H9 (cell line): Measurements from ENCODE around the gene MYRIP. TPM values are rescaled to one million over a fixed set of nuclear protein-coding genes. Genes with fewer than 3 reads are reported as not detected.

Source experiments
- DNase-seq: peaks from one replicate; pipeline ENCODE4 v3.0.0-alpha.2; 2017
- H2AFZ ChIP-seq: one replicate; pipeline ENCODE4 v1.6.1; 2013; ENCODE audit warnings: mild to moderate bottlenecking, low read length, control low read depth, moderate library complexity
- H2AK5ac ChIP-seq: 2 replicates; pipeline ENCODE4 v1.6.1; 2013; ENCODE audit warnings: low read length, control low read depth, mixed read lengths; ENCODE audit not compliant: insufficient read length
- H2BK120ac ChIP-seq: one replicate; pipeline ENCODE4 v1.6.1; 2013; ENCODE audit warnings: low read depth, mild to moderate bottlenecking, low read length, control low read depth, inconsistent platforms; ENCODE audit not compliant: poor library complexity, severe bottlenecking
- H2BK12ac ChIP-seq: 2 replicates; pipeline ENCODE4 v1.6.1; 2013; ENCODE audit warnings: low read length, control low read depth, mixed read lengths, low read depth; ENCODE audit not compliant: insufficient read length
- H2BK15ac ChIP-seq: 2 replicates; pipeline ENCODE4 v1.6.1; 2013; ENCODE audit warnings: low read depth, low read length, control low read depth
- H2BK20ac ChIP-seq: one replicate; pipeline ENCODE4 v1.6.1; 2013; ENCODE audit warnings: low read depth, mild to moderate bottlenecking, low read length, control low read depth, inconsistent platforms; ENCODE audit not compliant: poor library complexity, severe bottlenecking
- H2BK5ac ChIP-seq: 2 replicates; pipeline ENCODE4 v1.6.1; 2013; ENCODE audit warnings: low read length, control low read depth, mixed read lengths; ENCODE audit not compliant: insufficient read length
- H3K14ac ChIP-seq: 2 replicates; pipeline ENCODE4 v1.6.1; 2013; ENCODE audit warnings: low read length, control low read depth; ENCODE audit not compliant: insufficient read depth
- H3K18ac ChIP-seq: 2 replicates; pipeline ENCODE4 v1.6.1; 2013; ENCODE audit warnings: low read depth, mild to moderate bottlenecking, mixed read lengths, low read length, control low read depth; ENCODE audit not compliant: insufficient read length
- H3K23ac ChIP-seq: 2 replicates; pipeline ENCODE4 v1.6.1; 2013; ENCODE audit warnings: low read length, control low read depth, mixed read lengths, low read depth; ENCODE audit not compliant: insufficient read length
- H3K23me2 ChIP-seq: 2 replicates; pipeline ENCODE4 v1.6.1; 2013; ENCODE audit warnings: low read depth, mild to moderate bottlenecking, mixed read lengths, low read length, control low read depth; ENCODE audit not compliant: insufficient read length, poor library complexity, severe bottlenecking
- H3K27ac ChIP-seq: 2 replicates; pipeline ENCODE4 v1.5.1; 2013; ENCODE audit warnings: low read length, control low read depth, mixed read lengths, low read depth; ENCODE audit not compliant: insufficient read length
- H3K27me3 ChIP-seq: 2 replicates; pipeline ENCODE4 v1.6.1; 2013; ENCODE audit warnings: low read length, control low read depth, inconsistent platforms; ENCODE audit not compliant: insufficient read depth
- H3K4ac ChIP-seq: 2 replicates; pipeline ENCODE4 v1.6.1; 2013; ENCODE audit warnings: low read depth, mild to moderate bottlenecking, control low read depth, inconsistent platforms, low read length, moderate library complexity
- H3K4me1 ChIP-seq: 2 replicates; pipeline ENCODE4 v1.6.1; 2013; ENCODE audit warnings: low read length, control low read depth, inconsistent platforms; ENCODE audit not compliant: insufficient read depth
- H3K4me2 ChIP-seq: 2 replicates; pipeline ENCODE4 v1.6.1; 2013; ENCODE audit warnings: low read length, control low read depth, mixed read lengths; ENCODE audit not compliant: insufficient read length, insufficient read depth
- H3K56ac ChIP-seq: 2 replicates; pipeline ENCODE4 v1.6.1; 2013; ENCODE audit warnings: low read depth, mild to moderate bottlenecking, mixed read lengths, low read length, control low read depth; ENCODE audit not compliant: insufficient read length
- H3K79me1 ChIP-seq: 2 replicates; pipeline ENCODE4 v1.6.1; 2013; ENCODE audit warnings: low read depth, mild to moderate bottlenecking, moderate library complexity, low read length, control low read depth, inconsistent platforms; ENCODE audit not compliant: insufficient read depth, poor library complexity, severe bottlenecking
- H3K79me2 ChIP-seq: 2 replicates; pipeline ENCODE4 v1.6.1; 2013; ENCODE audit warnings: low read length, control low read depth, inconsistent platforms; ENCODE audit not compliant: insufficient read depth
- H3K9ac ChIP-seq: 2 replicates; pipeline ENCODE4 v1.6.1; 2013; ENCODE audit warnings: low read length, control low read depth, mixed read lengths; ENCODE audit not compliant: insufficient read length; ENCODE audit errors: extremely low read depth
- H3K9me3 ChIP-seq: one replicate; pipeline ENCODE4 v1.6.1; 2013; ENCODE audit warnings: low read depth, low read length, inconsistent platforms; ENCODE audit not compliant: control insufficient read depth
- H3T11ph ChIP-seq: one replicate; pipeline ENCODE4 v1.6.1; 2013; ENCODE audit warnings: mild to moderate bottlenecking, low read length, control low read depth, inconsistent platforms
- H4K20me1 ChIP-seq: one replicate; pipeline ENCODE4 v1.6.1; 2013; ENCODE audit not compliant: control insufficient read depth, insufficient read length, insufficient read depth
- H4K5ac ChIP-seq: 2 replicates; pipeline ENCODE4 v1.6.1; 2013; ENCODE audit warnings: low read depth, mild to moderate bottlenecking, mixed read lengths, low read length, control low read depth; ENCODE audit not compliant: insufficient read length
- H4K8ac ChIP-seq: replicated peaks from 2 replicates; pipeline ENCODE4 v1.6.1; 2013; ENCODE audit warnings: low read length, control low read depth, mixed read lengths, low read depth; ENCODE audit not compliant: insufficient read length
- H4K91ac ChIP-seq: 2 replicates; pipeline ENCODE4 v1.6.1; 2013; ENCODE audit warnings: low read depth, mild to moderate bottlenecking, moderate library complexity, mixed read lengths, low read length, control low read depth; ENCODE audit not compliant: insufficient read length
- H3K27ac Mint-ChIP-seq, 3 experiments: 2 replicates in 2 of 3; 3 replicates in 1 of 3; pipeline ENCODE4 v1.8.0; 2020 to 2021; ENCODE audit warnings: mixed read lengths in 3 of 3, mild to moderate bottlenecking in 1 of 3, moderate library complexity in 1 of 3
- H3K27me3 Mint-ChIP-seq: 2 replicates; pipeline ENCODE4 v1.8.0; 2021; ENCODE audit warnings: low read depth, mild to moderate bottlenecking, moderate library complexity, mixed read lengths
- H3K36me3 Mint-ChIP-seq, 3 experiments: 2 replicates in 2 of 3; 3 replicates in 1 of 3; pipeline ENCODE4 v1.8.0; 2020 to 2021; ENCODE audit warnings: low read depth in 3 of 3, mixed read lengths in 3 of 3; ENCODE audit not compliant: insufficient read depth in 1 of 3
- H3K4me1 Mint-ChIP-seq, 2 experiments: 2 replicates each; pipeline ENCODE4 v1.8.0; 2020; ENCODE audit warnings: mixed read lengths in 2 of 2
- H3K4me3 Mint-ChIP-seq, 2 experiments: 2 replicates in 1 of 2; 3 replicates in 1 of 2; pipeline ENCODE4 v1.8.0; 2020 to 2021; ENCODE audit warnings: mild to moderate bottlenecking in 2 of 2, mixed read lengths in 2 of 2, moderate library complexity in 1 of 2
- H3K9me3 Mint-ChIP-seq, 2 experiments: 2 replicates in 1 of 2; 3 replicates in 1 of 2; pipeline ENCODE4 v1.8.0; 2020; ENCODE audit warnings: mild to moderate bottlenecking in 2 of 2, mixed read lengths in 2 of 2, moderate library complexity in 1 of 2
- CTCF ChIP-seq: fragments of 200-600 bp; sonication (generic); conservative IDR thresholded peaks from 3 replicates; pipeline ENCODE4 v1.8.0; 2021; ENCODE audit warnings: antibody characterized with exemption, mild to moderate bottlenecking
- WGBS: extraction: QIAGEN DNeasy Blood & Tissue Kit; methylation state at CpG from one replicate; pipeline ENCODE4 v1.1.7; 2013; ENCODE audit warnings: missing lambda C conversion rate, low lambda C conversion rate, mixed read lengths; ENCODE audit not compliant: insufficient read length; ENCODE audit errors: extremely low coverage; 5-methylcytosine and 5-hydroxymethylcytosine counted together
- total RNA-seq: library from RNA; stranded (reverse); gene quantifications from 2 replicates; pipeline ENCODE4 v1.2.1, GENCODE V29; 2021

Gene MYRIP
- total RNA-seq, 1 experiment from 2014 or later: 1.8 TPM

GRCh38 chr3:40228792-40229350 is 419.5 kb downstream of the MYRIP start:
- H3K4me1 ChIP-seq: no peaks in the 10 kb centered on the region
- H2BK5ac ChIP-seq: no peak overlapping the region
- no peak overlapping the region for H4K5ac ChIP-seq
- no CpG with 5 or more reads among the region's 5 CpGs for WGBS
- DNase-seq: no peak
- H3K36me3 Mint-ChIP-seq: no peaks in the 10 kb centered on the region
- no peak overlapping the region for H3K4me3 Mint-ChIP-seq
- H4K20me1 ChIP-seq: no peaks in the 10 kb centered on the region
- H3K56ac ChIP-seq: no peak overlapping the region
- no peak overlapping the region for H3K18ac ChIP-seq
- no peak overlapping the region for H4K8ac ChIP-seq
- H3T11ph ChIP-seq: no peak overlapping the region
- H3K9me3 Mint-ChIP-seq: no peaks in the 10 kb centered on the region
- no peaks in the 10 kb centered on the region for H3K79me1 ChIP-seq
- no peaks in the 10 kb centered on the region for H3K23me2 ChIP-seq
- no peak overlapping the region for H3K9ac ChIP-seq
- no peak overlapping the region for H2BK20ac ChIP-seq
- no peak overlapping the region for H2BK15ac ChIP-seq
- no peak overlapping the region for H2BK120ac ChIP-seq
- H3K4me1 Mint-ChIP-seq: no peaks in the 10 kb centered on the region
- TF ChIP-seq CTCF: no peak
- no peak overlapping the region for H3K27ac Mint-ChIP-seq
- H4K91ac ChIP-seq: no peak overlapping the region
- no peak overlapping the region for H3K23ac ChIP-seq
- H3K9me3 ChIP-seq: no peaks in the 10 kb centered on the region
- no peaks in the 10 kb centered on the region for H3K27me3 ChIP-seq
- no peak overlapping the region for H3K4me2 ChIP-seq
- no peak overlapping the region for H3K27ac ChIP-seq
- H3K79me2 ChIP-seq: no peaks in the 10 kb centered on the region
- no peak overlapping the region for H3K4ac ChIP-seq
- no peak overlapping the region for H3K14ac ChIP-seq
- H2AFZ ChIP-seq: no peak overlapping the region
- no peaks in the 10 kb centered on the region for H3K27me3 Mint-ChIP-seq
- no peak overlapping the region for H2BK12ac ChIP-seq
- H2AK5ac ChIP-seq: no peak overlapping the region
